Colonic mucosa (tissue), 4 donors: ENCODE measurements around the gene CDRT4. TPM values are rescaled to one million over a fixed set of nuclear protein-coding genes. Genes with fewer than 3 reads are reported as not detected.

Source experiments
- DNase-seq: peaks from one replicate; pipeline ENCODE4 v3.0.0-alpha.2; 2020
- H3K27ac ChIP-seq: fragments of 200-600 bp; one replicate; pipeline ENCODE4 v1.8.0; 2021
- H3K27me3 ChIP-seq: fragments of 200-600 bp; one replicate; pipeline ENCODE4 v1.8.0; 2021
- H3K36me3 ChIP-seq: fragments of 200-600 bp; one replicate; pipeline ENCODE4 v1.8.0; 2021
- H3K4me1 ChIP-seq: fragments of 200-600 bp; one replicate; pipeline ENCODE4 v1.8.0; 2021; ENCODE audit warnings: mild to moderate bottlenecking
- H3K4me3 ChIP-seq: fragments of 200-600 bp; one replicate; pipeline ENCODE4 v1.8.0; 2021
- H3K9ac ChIP-seq, 2 donors: one replicate each; pipeline ENCODE4 v1.7.0; 2013; ENCODE audit warnings: control low read depth in 2 of 2, low read depth in 2 of 2, low read length in 2 of 2
- H3K9me3 ChIP-seq: fragments of 200-600 bp; one replicate; pipeline ENCODE4 v1.8.0; 2021
- CTCF ChIP-seq: fragments of 200-600 bp; IDR thresholded peaks from one replicate; pipeline ENCODE4 v1.8.0; 2022; ENCODE audit warnings: antibody characterized with exemption, mild to moderate bottlenecking
- intact Hi-C: fragments of 100-400 bp; cut with DNase I; formaldehyde crosslinking; loops from one replicate; pipeline ENCODE4 v1.14.1; 2022
- total RNA-seq, 2 donors: library from RNA; stranded (reverse); fragmentation: NEBNext Ultra II Directional in 1 of 2; extraction: Animal tissue kit (Norgen Biotek cat#: 25700) in 1 of 2; gene quantifications; one replicate each; pipeline ENCODE4 v1.2.1, GENCODE V29; 2021
- donor health status: healthy.
- donor health status: DM: no; HTN: no; CAD: no.
- donor health status: DM: no; HTN: no; CAD: no.

CDRT4 gene
- total RNA-seq, 2 donors from 2014 or later: 3.8 to 5.3 TPM

GRCh38 chr17:15452746-15453145 is 14.7 kb downstream of the CDRT4 start:
- no peak overlapping the region for H3K9ac ChIP-seq
- no peak for DNase-seq
- no peak for TF ChIP-seq CTCF
- intact Hi-C loops: no loop called here
- H3K4me3 ChIP-seq: no peak overlapping the region
- no peak overlapping the region for H3K27ac ChIP-seq
- peaks cover 4% of the 10 kb centered on the region for H3K4me1 ChIP-seq
- no peaks in the 10 kb centered on the region for H3K9me3 ChIP-seq
- no peaks in the 10 kb centered on the region for H3K36me3 ChIP-seq
- no peaks in the 10 kb centered on the region for H3K27me3 ChIP-seq

DNA sequence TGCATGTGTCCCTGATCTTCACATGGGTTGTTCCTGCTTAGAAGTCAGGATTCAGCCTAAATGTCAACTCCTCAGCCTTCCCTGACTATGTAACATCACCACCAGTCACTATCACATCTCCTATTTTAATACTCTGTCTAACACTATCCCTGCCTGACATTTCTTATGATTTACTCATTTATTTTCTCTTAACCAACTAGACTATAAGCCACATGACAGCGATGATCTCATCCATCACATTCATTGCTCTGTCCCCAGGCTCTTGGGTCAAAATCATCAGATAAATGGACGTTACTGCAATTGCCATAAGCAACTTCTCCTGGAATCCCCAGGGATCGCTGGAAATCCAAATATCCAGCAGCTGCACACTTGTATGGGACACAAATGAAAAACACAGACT is 15.7 kb downstream of the CDRT4 start:
- intact Hi-C loops: no loop called here
- no peaks in the 10 kb centered on the region for H3K9me3 ChIP-seq
- no peak for DNase-seq
- peaks cover 4% of the 10 kb centered on the region for H3K4me1 ChIP-seq
- no peaks in the 10 kb centered on the region for H3K27me3 ChIP-seq
- no peak for TF ChIP-seq CTCF
- H3K27ac ChIP-seq: no peak overlapping the region
- H3K4me3 ChIP-seq: no peak overlapping the region
- no peak overlapping the region for H3K9ac ChIP-seq
- H3K36me3 ChIP-seq: no peaks in the 10 kb centered on the region

DNA sequence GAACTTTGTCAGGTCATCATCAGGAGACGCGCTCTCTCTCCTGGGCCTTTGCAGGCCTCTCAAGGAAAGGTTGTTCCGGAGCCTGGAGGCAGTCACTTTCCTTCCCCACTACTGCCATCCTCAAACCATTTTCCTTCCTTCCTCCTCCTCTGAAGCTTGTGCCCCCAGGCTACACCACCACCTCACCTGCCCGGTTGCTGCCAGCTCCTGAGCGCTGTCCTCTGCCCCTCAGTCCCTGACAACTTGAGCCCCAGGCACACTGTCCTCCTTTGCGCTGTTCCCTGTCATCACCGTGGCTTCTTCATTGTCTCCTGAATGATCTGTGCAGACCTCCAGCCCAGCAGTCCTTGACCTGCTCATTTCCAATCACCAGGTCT is 18.9 kb downstream of the CDRT4 start:
- intact Hi-C loops: no loop called here
- Histone ChIP-seq H3K36me3 (no peaks in the 10 kb centered on the region), H3K9ac (no peak overlapping the region), H3K27ac (no peak overlapping the region), H3K4me1 (no peaks in the 10 kb centered on the region), H3K4me3 (no peak overlapping the region), H3K9me3 (no peaks in the 10 kb centered on the region), H3K27me3 (no peaks in the 10 kb centered on the region)
- DNase-seq: no peak
- TF ChIP-seq CTCF: no peak

- Histone ChIP-seq H3K9me3 (no peaks in the 10 kb centered on the region), H3K27me3 (no peaks in the 10 kb centered on the region), H3K36me3 (no peaks in the 10 kb centered on the region), H3K27ac (no peak overlapping the region), H3K4me3 (no peak overlapping the region), H3K9ac (no peak overlapping the region), H3K4me1 (no peaks in the 10 kb centered on the region)
- intact Hi-C loops: no loop called here
- no peak for TF ChIP-seq CTCF
- DNase-seq: no peak
Observed at GRCh38 chr17:15447928-15448579, 19.4 kb downstream of the CDRT4 start.

- Histone ChIP-seq H3K36me3 (no peaks in the 10 kb centered on the region), H3K27ac (no peak overlapping the region), H3K4me3 (no peak overlapping the region), H3K27me3 (no peaks in the 10 kb centered on the region), H3K4me1 (no peaks in the 10 kb centered on the region), H3K9ac (no peak overlapping the region), H3K9me3 (no peaks in the 10 kb centered on the region)
- TF ChIP-seq CTCF: no peak
- intact Hi-C loops: no loop called here
- DNase-seq: no peak
Observed at GRCh38 chr17:15446036-15446435, 21.4 kb downstream of the CDRT4 start.
